B cell (primary cell): ENCODE measurements around the gene OR3A2.
"Not testable (repeated sequence)": the region's sequence is repeated elsewhere in the genome, so short reads cannot be mapped to it uniquely, and the experiment has no call there.

Experiments used
- CTCF ChIP-seq: fragments of 200-600 bp; IDR thresholded peaks from one replicate; pipeline ENCODE4 v1.8.0; 2022; ENCODE audit warnings: antibody characterized with exemption, mild to moderate bottlenecking
- EZH2 ChIP-seq: IDR thresholded peaks from 2 replicates; pipeline ENCODE4 v1.6.1; 2012; ENCODE audit warnings: borderline replicate concordance, low read depth, mild to moderate bottlenecking, moderate library complexity, low read length; ENCODE audit not compliant: insufficient read depth, poor library complexity, severe bottlenecking

DNA sequence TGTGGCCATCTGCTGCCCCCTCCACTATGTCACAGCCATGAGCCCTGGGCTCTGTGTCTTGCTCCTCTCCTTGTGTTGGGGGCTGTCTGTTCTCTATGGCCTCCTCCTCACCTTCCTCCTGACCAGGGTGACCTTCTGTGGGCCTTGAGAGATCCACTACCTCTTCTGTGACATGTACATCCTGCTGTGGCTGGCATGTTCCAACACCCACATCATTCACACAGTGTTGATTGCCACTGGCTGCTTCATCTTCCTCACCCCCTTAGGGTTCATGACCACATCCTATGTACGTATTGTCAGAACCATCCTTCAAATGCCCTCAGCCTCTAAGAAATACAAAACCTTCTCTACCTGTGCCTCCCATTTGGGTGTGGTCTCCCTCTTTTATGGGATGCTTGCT, 145.1 kb downstream of the OR3A2 start:
- not testable (repeated sequence) for TF ChIP-seq EZH2, CTCF
